HepG2 (cell line): ENCODE data around the gene GOLPH3. TPM values are rescaled to one million over a fixed set of nuclear protein-coding genes. Genes with fewer than 3 reads are reported as not detected.

Experiments
- ATAC-seq: fragments of 200-7000 bp; cut with Tn5 transposase; 3 replicates; pipeline ENCODE4 v1.9.1; 2020; ENCODE audit warnings: mild to moderate bottlenecking, moderate library complexity
- BruUV-seq: library from RNA; stranded (reverse); fragments of 400-500 nt; replicated peaks from 2 replicates; lab custom pipeline; 2021; lab: Mats Ljungman, UMichigan
- CTCF ChIA-PET: fragments of 300-600 bp; formaldehyde crosslinking; extraction: SDS; loops from one replicate; lab custom pipeline; 2021; ENCODE audit warnings: low total read pairs, inconsistent platforms, low intra/inter-chr PET ratio; lab: Yijun Ruan, JAX
- POLR2A ChIA-PET: fragments of 350-600 bp; sonication (Branson Sonifier 250); formaldehyde crosslinking; loops from one replicate; lab custom pipeline; 2020; ENCODE audit warnings: antibody characterized with exemption, inconsistent platforms; lab: Yijun Ruan, JAX
- DNase-seq: peaks from one replicate; pipeline ENCODE4 v3.0.0-alpha.2; 2015; ENCODE audit warnings: low spot score
- FAIRE-seq: peaks from 3 replicates; lab custom pipeline; 2011; peaks lifted over from hg19 to GRCh38; lab: Jason Lieb, UNC
- H2AFZ ChIP-seq: one replicate; pipeline ENCODE4 v1.6.1; 2011; ENCODE audit warnings: low read length, inconsistent platforms
- H3K27ac ChIP-seq: fragments of 300-600 bp; 3 replicates; pipeline ENCODE4 v1.8.0; 2011; ENCODE audit warnings: mixed run types, mild to moderate bottlenecking, mixed read lengths, low read length, inconsistent platforms; ENCODE audit not compliant: insufficient read depth; ENCODE audit errors: extremely low read length
- H3K27me3 ChIP-seq, 2 experiments: fragments of 200-600 bp in 1 of 2; 2 replicates in 1 of 2; 3 replicates in 1 of 2; pipeline versions ENCODE4 v1.6.0 to v1.8.0; 2011; ENCODE audit warnings: low read length in 2 of 2, mild to moderate bottlenecking in 2 of 2, moderate library complexity in 2 of 2, inconsistent platforms in 1 of 2; ENCODE audit not compliant: insufficient read depth in 2 of 2, control insufficient read depth in 1 of 2
- H3K36me3 ChIP-seq, 2 experiments: fragments of 200-600 bp in 1 of 2; replicated peaks in 1 of 2; 2 replicates in 1 of 2; 3 replicates in 1 of 2; pipeline versions ENCODE4 v1.5.1 to v1.8.0; 2011; ENCODE audit warnings: low read length in 2 of 2, inconsistent platforms in 1 of 2; ENCODE audit not compliant: insufficient read depth in 2 of 2, control insufficient read depth in 1 of 2
- H3K4me1 ChIP-seq: 2 replicates; pipeline ENCODE4 v1.5.1; 2012; ENCODE audit warnings: low read length, inconsistent platforms; ENCODE audit not compliant: insufficient read depth
- H3K4me2 ChIP-seq: 2 replicates; pipeline ENCODE4 v1.6.0; 2011; ENCODE audit warnings: low read depth, low read length, inconsistent platforms
- H3K4me3 ChIP-seq, 3 experiments: fragments of 200-600 bp in 1 of 3; sonication (generic), shearing (Covaris generic) in 1 of 3; replicated peaks in 1 of 3; 2 replicates each; pipeline ENCODE4 v1.5.1; 2011 to 2016; ENCODE audit warnings: low read length in 3 of 3, inconsistent platforms in 2 of 3, low read depth in 2 of 3, mild to moderate bottlenecking in 2 of 3, control low read depth in 1 of 3, mixed read lengths in 1 of 3; ENCODE audit not compliant: insufficient read depth in 1 of 3
- H3K79me2 ChIP-seq: one replicate; pipeline ENCODE4 v1.6.1; 2011; ENCODE audit warnings: low read length, inconsistent platforms; ENCODE audit not compliant: insufficient read depth
- H3K9ac ChIP-seq: 2 replicates; pipeline ENCODE4 v1.6.0; 2011; ENCODE audit warnings: mild to moderate bottlenecking, low read depth, low read length, inconsistent platforms; ENCODE audit not compliant: insufficient read depth
- H3K9me3 ChIP-seq: 2 replicates; pipeline ENCODE4 v1.5.1; 2012; ENCODE audit warnings: mild to moderate bottlenecking, low read length
- H4K20me1 ChIP-seq: 2 replicates; pipeline ENCODE4 v1.6.0; 2011; ENCODE audit warnings: inconsistent platforms, mild to moderate bottlenecking, low read length, moderate library complexity; ENCODE audit not compliant: insufficient read depth
- CEBPG ChIP-seq: IDR thresholded peaks from 2 replicates; pipeline ENCODE4 v1.6.1; 2016
- HMG20A ChIP-seq: IDR thresholded peaks from 2 replicates; pipeline ENCODE4 v1.6.1; 2016; ENCODE audit warnings: borderline replicate concordance
- JUNB ChIP-seq: sonication (generic); formaldehyde crosslinking; IDR thresholded peaks from 2 replicates; pipeline ENCODE4 v1.8.0; 2022; ENCODE audit warnings: missing genetic modification reagents, mild to moderate bottlenecking, borderline replicate concordance
- KAT7 ChIP-seq: IDR thresholded peaks from 2 replicates; pipeline ENCODE4 v1.6.1; 2018; ENCODE audit warnings: borderline replicate concordance, missing compliant biosample characterization
- LCORL ChIP-seq, 2 experiments: fragments of 450-650 bp in 1 of 2; sonication (generic) in 1 of 2; formaldehyde crosslinking in 1 of 2; IDR thresholded peaks; 2 replicates each; pipeline versions ENCODE4 v1.5.0 to v1.6.1; 2017 to 2020; ENCODE audit warnings: antibody characterized with exemption in 1 of 2, missing genetic modification reagents in 1 of 2
- PAF1 ChIP-seq: IDR thresholded peaks from 2 replicates; pipeline ENCODE4 v1.6.1; 2016; ENCODE audit warnings: missing genetic modification reagents, missing compliant biosample characterization
- PATZ1 ChIP-seq: sonication (generic); formaldehyde crosslinking; IDR thresholded peaks from 2 replicates; pipeline ENCODE4 v1.4.0; 2020; ENCODE audit warnings: missing genetic modification reagents
- POLR2G ChIP-seq: fragments of 200-400 bp; formaldehyde crosslinking; IDR thresholded peaks from 2 replicates; pipeline ENCODE4 v1.6.1; 2018; ENCODE audit warnings: mild to moderate bottlenecking, low read depth, low read length, moderate library complexity
- SCMH1 ChIP-seq: sonication (generic); formaldehyde crosslinking; IDR thresholded peaks from 2 replicates; pipeline ENCODE4 v1.9.0; 2021; ENCODE audit warnings: missing genetic modification reagents, mild to moderate bottlenecking, borderline replicate concordance
- STAG1 ChIP-seq: sonication (generic); formaldehyde crosslinking; IDR thresholded peaks from 2 replicates; pipeline ENCODE4 v1.4.0; 2020; ENCODE audit warnings: missing genetic modification reagents
- TBX3 ChIP-seq: fragments of 450-650 bp; IDR thresholded peaks from 2 replicates; pipeline ENCODE4 v1.6.1; 2017; ENCODE audit warnings: antibody characterized with exemption, mild to moderate bottlenecking, inconsistent platforms, borderline replicate concordance
- TFAP4 ChIP-seq: sonication (generic); IDR thresholded peaks from 2 replicates; pipeline ENCODE4 v1.6.1; 2016; ENCODE audit warnings: low read depth, borderline replicate concordance
- UBTF ChIP-seq: sonication (generic); formaldehyde crosslinking; IDR thresholded peaks from 2 replicates; pipeline ENCODE4 v1.4.0; 2020; ENCODE audit warnings: mild to moderate bottlenecking, missing genetic modification reagents
- ZNF20 ChIP-seq: sonication (generic); formaldehyde crosslinking; IDR thresholded peaks from 2 replicates; pipeline ENCODE4 v1.4.0; 2020; ENCODE audit warnings: mild to moderate bottlenecking, moderate library complexity, missing genetic modification reagents
- ZNF496 ChIP-seq: sonication (generic); formaldehyde crosslinking; IDR thresholded peaks from 2 replicates; pipeline ENCODE4 v1.8.1; 2023; ENCODE audit warnings: mild to moderate bottlenecking, moderate library complexity, missing genetic modification reagents; ENCODE audit not compliant: insufficient replicate concordance
- ZNF619 ChIP-seq: sonication (generic); formaldehyde crosslinking; IDR thresholded peaks from 2 replicates; pipeline ENCODE4 v1.4.0; 2020; ENCODE audit warnings: mild to moderate bottlenecking, missing genetic modification reagents
- ZNF672 ChIP-seq: sonication (generic); formaldehyde crosslinking; IDR thresholded peaks from 2 replicates; pipeline ENCODE4 v1.8.1; 2022; ENCODE audit warnings: missing genetic modification reagents
- ZNF768 ChIP-seq: sonication (generic); formaldehyde crosslinking; IDR thresholded peaks from 2 replicates; pipeline ENCODE4 v1.4.0; 2020; ENCODE audit warnings: missing genetic modification reagents
- ZNF850 ChIP-seq: sonication (generic); formaldehyde crosslinking; conservative IDR thresholded peaks from 2 replicates; pipeline ENCODE4 v1.9.0; 2021; ENCODE audit warnings: mild to moderate bottlenecking, missing genetic modification reagents
- ZSCAN29 ChIP-seq: sonication (generic); formaldehyde crosslinking; conservative IDR thresholded peaks from 2 replicates; pipeline ENCODE4 v1.4.0; 2020; ENCODE audit warnings: mild to moderate bottlenecking, missing genetic modification reagents
- WGBS: methylation state at CpG from one replicate; pipeline ENCODE4 v1.1.6; 2017; ENCODE audit warnings: low lambda C conversion rate; 5-methylcytosine and 5-hydroxymethylcytosine counted together
- in situ Hi-C: cut with HindIII; loops from 2 replicates; pipeline ENCODE4 v1.10.0; 2017; ENCODE audit warnings: low pct_unique_long_range_greater_than_20kb; ENCODE audit not compliant: extremely low pct_ligation_motif_present
- intact Hi-C: fragments of 100-400 bp; cut with micrococcal nuclease; formaldehyde crosslinking; loops from one replicate; pipeline ENCODE4 v1.10.0; 2022; ENCODE audit not compliant: unreplicated experiment
- polyA plus RNA-seq, 8 experiments: library from polyadenylated mRNA; depleted of rRNA in 3 of 8; stranded (reverse) in 7 of 8; unstranded in 1 of 8; fragments of >200 nt; fragmentation: Illumina TruSeq in 4 of 8; extraction: Trizol in 4 of 8; gene quantifications; 2 replicates each; pipeline versions ENCODE4 v1.2.1 to v1.2.3, GENCODE V29; 2011 to 2016; ENCODE audit warnings: low read depth in 4 of 8, missing spikeins in 1 of 8, mixed read lengths in 1 of 8; ENCODE audit not compliant: insufficient read depth in 1 of 8
- total RNA-seq, 5 experiments: library from RNA; depleted of rRNA; stranded (reverse); fragments of >200 nt; fragmentation: Illumina TruSeq; extraction: Trizol; gene quantifications; 2 replicates each; pipeline ENCODE4 v1.2.3, GENCODE V29; 2016; ENCODE audit warnings: low read depth in 1 of 5

The GOLPH3 gene
- total and polyA plus RNA-seq, 2 of the 13 experiments (the other 11 are each of a cell fraction or from before 2014, with no cell fraction given): 59.5 to 84.5 TPM

- intact Hi-C loops (loop anchor here (1.0 to 5.0 kb wide), 3 partner anchors 20 to 139 kb away; partner anchors contain the start of gene MTMR12), in situ Hi-C loops (no loop called here)
- BruUV-seq: no TSS peak
- no peak for FAIRE-seq
- Histone ChIP-seq H2AFZ (no peak overlapping the region), H3K9ac (peak overlapping the region; percentile 99), H3K27ac (peak overlapping the region; percentile 99), H4K20me1 (peaks cover 29% of the 10 kb centered on the region), H3K4me1 (peaks cover 47% of the 10 kb centered on the region), H3K36me3 (peaks cover 2 to 22% of the 10 kb centered on the region in 2 experiments), H3K79me2 (peaks cover 61% of the 10 kb centered on the region), H3K27me3 (no peaks in the 10 kb centered on the region; a peak in 1 of 5 replicates), H3K4me3 (peak overlapping the region; percentile 85 to 90 (median 87)), H3K9me3 (no peaks in the 10 kb centered on the region), H3K4me2 (peak overlapping the region; percentile 76)
- ChIA-PET POLR2A (interaction anchor here (0.7 to 2.4 kb wide), 16 partner anchors 8 to 401 kb away, joined by 3 to 24 read pairs (median 3); no protein-coding TSS in a partner anchor), CTCF (no interaction called here)
- ATAC-seq: peak; percentile 45
- under 1% methylated on average over 23 of the region's 74 CpGs for WGBS
- peak; percentile 33 for DNase-seq
- no peak for TF ChIP-seq HMG20A (CRISPR knock-in tag)
- no peak for TF ChIP-seq ZNF619 (CRISPR knock-in tag)
- no peak for TF ChIP-seq ZNF672 (CRISPR knock-in tag)
- no peak for TF ChIP-seq TBX3
- TF ChIP-seq STAG1: 0 out of 2 replicates have a peak, but pooled peaks have one; percentile 3
- TF ChIP-seq ZSCAN29: peak; percentile 95
- TF ChIP-seq SCMH1 (CRISPR knock-in tag): no peak
- TF ChIP-seq PAF1 (CRISPR knock-in tag): no peak
- TF ChIP-seq LCORL (IDR thresholded peaks at IDR 0.05): no peak
- TF ChIP-seq LCORL (CRISPR knock-in tag; IDR thresholded peaks at IDR 0.05): no peak
- TF ChIP-seq UBTF (CRISPR knock-in tag): no peak
- no peak for TF ChIP-seq ZNF20 (CRISPR knock-in tag)
- TF ChIP-seq ZNF496 (CRISPR knock-in tag): no peak
- no peak for TF ChIP-seq POLR2G
- 0 out of 2 replicates have a peak, but pooled peaks have one; percentile 8 for TF ChIP-seq PATZ1 (CRISPR knock-in tag)
- TF ChIP-seq JUNB (CRISPR knock-in tag): no peak
- TF ChIP-seq KAT7 (CRISPR knock-in tag): no peak; the same call in 1 of the 2 replicates
- no peak for TF ChIP-seq ZNF850 (CRISPR knock-in tag)
- TF ChIP-seq ZNF768 (CRISPR knock-in tag): no peak
- no peak for TF ChIP-seq CEBPG (CRISPR knock-in tag)
- peak; percentile 56; the same call in 1 of the 2 replicates for TF ChIP-seq TFAP4
Measured at GRCh38 chr5:32173267-32174010, 680 bp downstream of the GOLPH3 start.
